IPS DF 6.9 (cell line): Measurements from ENCODE around the gene CEACAM16.
"Not testable (repeated sequence)": the region's sequence is repeated elsewhere in the genome, so short reads cannot be mapped to it uniquely, and the experiment has no call there.

ENCODE experiments used
- DNase-seq: peaks from one replicate; pipeline ENCODE4 v3.0.0-alpha.2; 2013; ENCODE audit warnings: low read depth, low spot score
- H3K27ac ChIP-seq: one replicate; pipeline ENCODE4 v1.5.1; 2013; ENCODE audit warnings: low read length, control low read depth
- H3K27me3 ChIP-seq: 2 replicates; pipeline ENCODE4 v1.6.1; 2013; ENCODE audit warnings: mild to moderate bottlenecking, low read length; ENCODE audit not compliant: control insufficient read depth, insufficient read depth
- H3K36me3 ChIP-seq: 2 replicates; pipeline ENCODE4 v1.6.1; 2013; ENCODE audit warnings: low read length; ENCODE audit not compliant: control insufficient read depth, insufficient read depth
- H3K4me1 ChIP-seq: 2 replicates; pipeline ENCODE4 v1.6.1; 2013; ENCODE audit warnings: low read length; ENCODE audit not compliant: control insufficient read depth, insufficient read depth
- H3K4me3 ChIP-seq: 2 replicates; pipeline ENCODE4 v1.5.1; 2013; ENCODE audit warnings: mild to moderate bottlenecking, low read length
- H3K9me3 ChIP-seq: 2 replicates; pipeline ENCODE4 v1.6.1; 2013; ENCODE audit warnings: low read length, inconsistent platforms; ENCODE audit not compliant: control insufficient read depth, insufficient read depth
- WGBS: extraction: QIAGEN DNeasy Blood & Tissue Kit; methylation state at CpG from one replicate; pipeline ENCODE4 v1.1.7; 2013; ENCODE audit warnings: mixed read lengths, missing lambda C conversion rate; ENCODE audit not compliant: insufficient read length, insufficient coverage; 5-methylcytosine and 5-hydroxymethylcytosine counted together

The CEACAM16 gene

DNA sequence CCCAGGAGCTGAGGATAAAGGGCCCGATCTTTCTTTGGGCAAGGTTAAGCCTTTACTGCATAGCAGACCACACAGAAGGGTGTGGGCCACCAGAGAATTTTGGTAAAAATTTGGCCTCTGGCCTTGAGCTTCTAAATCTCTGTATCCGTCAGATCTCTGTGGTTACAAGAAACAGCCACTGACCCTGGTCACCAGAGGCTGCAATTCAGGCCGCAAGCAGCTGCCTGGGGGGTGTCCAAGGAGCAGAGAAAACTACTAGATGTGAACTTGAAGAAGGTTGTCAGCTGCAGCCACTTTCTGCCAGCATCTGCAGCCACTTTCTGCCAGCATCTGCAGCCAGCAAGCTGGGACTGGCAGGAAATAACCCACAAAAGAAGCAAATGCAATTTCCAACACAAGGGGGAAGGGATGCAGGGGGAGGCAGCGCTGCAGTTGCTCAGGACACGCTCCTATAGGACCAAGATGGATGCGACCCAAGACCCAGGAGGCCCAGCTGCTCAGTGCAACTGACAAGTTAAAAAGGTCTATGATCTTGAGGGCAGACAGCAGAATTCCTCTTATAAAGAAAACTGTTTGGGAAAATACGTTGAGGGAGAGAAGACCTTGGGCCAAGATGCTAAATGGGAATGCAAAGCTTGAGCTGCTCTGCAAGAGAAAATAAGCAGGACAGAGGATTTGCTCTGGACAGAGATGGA, 36.1 kb upstream of the CEACAM16 start:
- Histone ChIP-seq H3K4me3 (no peak overlapping the region), H3K4me1 (no peaks in the 10 kb centered on the region), H3K9me3 (no peaks in the 10 kb centered on the region), H3K27me3 (no peaks in the 10 kb centered on the region), H3K36me3 (peaks cover 6% of the 10 kb centered on the region; the same call in 1 of the 2 replicates), H3K27ac (no peak overlapping the region)
- no CpG with 5 or more reads among the region's 7 CpGs for WGBS
- DNase-seq: no peak

DNA sequence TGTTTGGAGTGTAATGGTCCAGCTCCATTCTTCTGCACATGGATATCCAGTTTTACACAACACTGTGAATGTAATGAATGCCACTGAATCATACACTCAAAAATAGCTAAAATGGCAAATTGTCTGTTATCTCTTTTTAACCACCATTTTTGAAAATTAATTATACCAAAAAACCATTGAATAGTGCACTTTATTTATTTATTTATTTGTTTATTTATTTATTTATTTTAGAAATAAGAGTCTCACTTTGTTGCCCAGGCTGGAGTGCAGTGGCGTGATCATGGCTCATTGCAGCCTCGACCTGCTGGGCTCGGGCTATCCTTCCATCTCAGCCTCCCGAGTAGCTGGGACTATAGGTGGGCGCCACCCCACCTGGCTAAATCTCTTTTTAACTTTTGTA, 35.0 kb upstream of the CEACAM16 start:
- DNase-seq: no peak
- Histone ChIP-seq H3K9me3 (no peaks in the 10 kb centered on the region), H3K36me3 (peaks cover 5% of the 10 kb centered on the region; the same call in 1 of the 2 replicates), H3K4me1 (no peaks in the 10 kb centered on the region), H3K27ac (no peak overlapping the region), H3K27me3 (no peaks in the 10 kb centered on the region), H3K4me3 (no peak overlapping the region)
- no CpG with 5 or more reads among the region's 5 CpGs for WGBS

DNA sequence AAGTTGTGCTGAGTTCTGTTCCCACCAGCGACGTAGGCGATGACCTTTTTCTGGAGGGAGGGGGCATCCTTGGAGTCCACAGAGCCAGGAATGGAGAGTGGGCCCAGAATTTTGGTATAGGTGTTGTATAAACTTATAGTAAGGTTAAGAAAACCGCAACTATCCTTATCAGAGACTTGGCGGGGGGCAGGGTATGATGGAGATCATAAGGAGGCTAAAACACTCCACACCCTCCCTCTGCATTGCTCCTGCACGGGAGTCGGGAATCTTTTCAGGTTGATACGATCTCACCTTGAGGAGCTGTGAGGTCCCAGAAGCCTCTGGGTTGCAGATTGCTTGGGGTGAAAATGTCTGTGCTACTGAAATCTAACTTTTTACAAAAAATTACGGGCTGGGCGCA, 34.0 kb upstream of the CEACAM16 start:
- Histone ChIP-seq H3K4me3 (no peak overlapping the region), H3K27me3 (no peaks in the 10 kb centered on the region), H3K36me3 (peaks cover 5% of the 10 kb centered on the region; the same call in 1 of the 2 replicates), H3K27ac (no peak overlapping the region), H3K4me1 (no peaks in the 10 kb centered on the region), H3K9me3 (no peaks in the 10 kb centered on the region)
- no peak for DNase-seq
- no CpG with 5 or more reads among the region's 10 CpGs for WGBS

DNA sequence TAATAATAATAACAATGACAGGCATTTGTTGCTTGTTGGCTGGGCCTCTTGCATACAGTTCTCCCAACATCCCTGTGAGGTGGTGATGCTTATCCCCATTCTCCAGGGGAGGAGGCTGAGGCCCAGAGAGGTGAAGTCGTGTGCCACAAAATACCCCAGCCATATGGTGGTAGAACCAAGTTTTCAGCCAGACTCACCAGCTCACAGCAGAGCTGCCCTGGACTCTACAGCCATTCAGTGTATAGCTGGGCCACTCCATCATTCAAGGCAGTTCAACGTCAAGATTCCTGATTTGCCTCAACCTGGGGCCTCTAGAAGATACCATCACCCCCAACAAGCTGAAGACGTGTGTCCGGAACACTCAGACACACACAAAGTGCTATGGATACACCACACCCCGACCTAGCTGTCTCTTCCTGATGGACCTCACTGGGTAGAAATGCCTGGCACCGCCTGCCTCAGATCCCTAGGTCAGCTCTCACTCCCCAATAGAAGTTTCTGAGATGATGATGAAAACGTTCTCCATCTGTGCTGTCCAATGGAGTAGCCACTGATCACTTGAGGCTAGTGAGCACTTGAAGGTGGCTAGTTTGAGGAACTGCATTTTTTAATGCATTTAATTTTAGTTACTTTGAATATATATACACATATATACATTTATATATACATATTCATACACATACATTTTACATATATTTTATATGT, 31.9 kb upstream of the CEACAM16 start:
- no peaks in the 10 kb centered on the region for H3K4me1 ChIP-seq
- WGBS: no CpG with 5 or more reads among the region's 7 CpGs
- H3K27ac ChIP-seq: no peak overlapping the region
- H3K27me3 ChIP-seq: no peaks in the 10 kb centered on the region
- H3K9me3 ChIP-seq: no peaks in the 10 kb centered on the region
- H3K36me3 ChIP-seq: peaks cover 5% of the 10 kb centered on the region; the same call in 1 of the 2 replicates
- no peak for DNase-seq
- H3K4me3 ChIP-seq: no peak overlapping the region

DNA sequence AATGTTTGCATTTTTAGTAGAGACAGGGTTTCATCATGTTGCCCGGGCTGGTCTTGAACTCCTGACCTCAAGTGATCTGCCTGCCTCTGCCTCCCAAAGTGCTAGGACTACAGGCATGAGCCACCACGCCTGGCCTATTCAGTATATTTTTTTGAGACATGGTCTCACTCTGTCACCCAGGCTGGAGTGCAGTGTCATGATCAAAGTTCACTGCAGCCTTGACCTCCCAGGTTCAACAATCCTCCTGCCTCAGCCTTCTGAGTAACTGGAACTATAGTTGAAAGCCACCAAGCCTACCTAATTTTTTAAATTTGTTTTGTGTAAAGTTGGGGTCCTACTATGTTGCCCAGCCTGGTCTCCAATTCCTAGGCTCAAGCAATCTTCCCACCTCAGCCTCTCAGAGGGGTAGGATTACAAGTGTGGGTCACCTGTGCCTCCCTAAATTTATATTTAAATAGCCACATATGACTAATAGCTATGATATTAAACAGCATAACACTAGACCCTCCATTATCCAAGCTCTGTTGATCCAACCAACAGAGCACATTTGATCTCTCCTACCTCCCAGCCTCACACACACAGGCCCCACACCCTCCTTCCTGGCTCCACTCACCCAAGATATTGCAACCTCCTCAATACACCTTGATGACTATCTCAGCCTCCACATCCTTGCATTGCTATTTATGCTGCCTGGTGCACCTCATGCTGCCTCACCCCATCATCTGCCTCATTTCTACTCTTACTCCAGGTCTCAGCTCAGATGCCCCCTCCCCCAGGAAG, 29.8 kb upstream of the CEACAM16 start:
- Histone ChIP-seq H3K4me3 (no peak overlapping the region), H3K9me3 (no peaks in the 10 kb centered on the region), H3K27me3 (no peaks in the 10 kb centered on the region), H3K27ac (no peak overlapping the region), H3K4me1 (no peaks in the 10 kb centered on the region), H3K36me3 (no peaks in the 10 kb centered on the region)
- DNase-seq: no peak
- no CpG with 5 or more reads among the region's 2 CpGs for WGBS

DNA sequence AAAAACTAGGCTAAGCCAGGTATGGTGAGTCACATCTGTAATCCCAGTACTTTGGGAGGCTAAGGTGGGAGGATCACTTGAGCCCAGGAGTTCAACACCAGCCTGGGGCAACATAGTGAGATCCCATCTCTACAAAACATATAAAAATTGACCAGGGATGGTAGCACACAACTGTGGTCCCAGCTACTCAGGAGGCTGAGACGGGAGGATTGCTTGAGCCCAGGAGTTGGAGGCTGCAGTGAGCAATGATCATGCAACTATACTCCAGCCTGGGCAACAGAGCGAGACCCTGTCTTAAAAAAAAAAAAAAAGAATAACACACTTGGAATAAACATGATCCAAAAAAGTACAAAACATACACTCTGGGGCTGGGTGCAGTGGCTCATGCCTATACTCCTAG, 28.9 kb upstream of the CEACAM16 start:
- H3K27me3 ChIP-seq, H3K36me3 ChIP-seq, H3K9me3 ChIP-seq, H3K4me1 ChIP-seq, H3K27ac ChIP-seq, H3K4me3 ChIP-seq, DNase-seq: not testable (repeated sequence)
- no CpG with 5 or more reads among the region's 2 CpGs for WGBS

DNA sequence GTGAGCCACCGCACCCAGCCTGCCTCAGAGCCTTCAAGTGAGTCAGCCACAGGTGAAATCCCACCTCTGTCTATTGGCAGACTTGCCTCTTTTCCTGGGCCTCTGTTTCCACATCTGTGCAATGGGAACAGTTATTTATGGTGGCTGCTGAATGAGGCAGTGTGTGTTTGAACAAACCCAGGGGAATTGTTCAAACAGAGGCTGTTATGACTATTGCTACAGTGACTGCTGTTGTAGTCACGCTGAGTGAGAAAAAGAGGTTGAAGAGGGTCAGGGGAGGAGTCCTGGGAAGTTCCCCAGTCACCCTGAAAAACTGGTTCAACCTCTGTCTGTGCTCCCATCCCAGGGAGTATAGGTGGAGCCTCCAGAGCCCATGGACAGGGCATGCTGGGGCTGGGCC, 27.6 kb upstream of the CEACAM16 start, which contains the start of gene CEACAM19:
Gene CEACAM19 (plus strand): TSS at position 83 of the 400 bp plus-strand sequence. CDS start 450 bp downstream, outside the sequence.
- no peak for DNase-seq
- H3K4me1 ChIP-seq: no peaks in the 10 kb centered on the region
- H3K27me3 ChIP-seq: no peaks in the 10 kb centered on the region
- H3K36me3 ChIP-seq: no peaks in the 10 kb centered on the region
- H3K9me3 ChIP-seq: no peaks in the 10 kb centered on the region
- no CpG with 5 or more reads among the region's 2 CpGs for WGBS
- H3K27ac ChIP-seq: no peak within 1 kb of the TSS
- no peak within 1 kb of the TSS for H3K4me3 ChIP-seq

DNA sequence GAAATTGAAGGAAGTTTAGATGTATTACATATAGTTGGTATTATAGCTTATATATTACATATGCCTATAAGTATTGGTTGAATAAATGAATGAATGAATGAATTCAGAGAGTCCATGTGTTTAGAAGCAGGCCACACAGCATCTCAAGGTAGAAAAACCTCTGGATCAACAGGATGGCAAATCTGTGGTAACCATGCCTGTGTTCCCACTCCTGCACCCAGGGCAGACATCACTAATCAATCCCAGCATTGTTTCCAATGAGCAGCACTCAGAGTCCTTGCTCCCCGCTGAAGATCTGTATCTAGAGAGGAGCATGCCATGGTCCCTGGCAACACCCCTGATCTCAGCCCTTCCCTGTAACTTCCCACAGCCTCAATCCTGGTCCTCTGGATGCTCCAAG, 26.7 kb upstream of the CEACAM16 start:
- no peak for DNase-seq
- no peaks in the 10 kb centered on the region for H3K36me3 ChIP-seq
- no peaks in the 10 kb centered on the region for H3K27me3 ChIP-seq
- no peak overlapping the region for H3K4me3 ChIP-seq
- no CpG with 5 or more reads among the region's 1 CpG for WGBS
- no peak overlapping the region for H3K27ac ChIP-seq
- H3K4me1 ChIP-seq: no peaks in the 10 kb centered on the region
- no peaks in the 10 kb centered on the region for H3K9me3 ChIP-seq

DNA sequence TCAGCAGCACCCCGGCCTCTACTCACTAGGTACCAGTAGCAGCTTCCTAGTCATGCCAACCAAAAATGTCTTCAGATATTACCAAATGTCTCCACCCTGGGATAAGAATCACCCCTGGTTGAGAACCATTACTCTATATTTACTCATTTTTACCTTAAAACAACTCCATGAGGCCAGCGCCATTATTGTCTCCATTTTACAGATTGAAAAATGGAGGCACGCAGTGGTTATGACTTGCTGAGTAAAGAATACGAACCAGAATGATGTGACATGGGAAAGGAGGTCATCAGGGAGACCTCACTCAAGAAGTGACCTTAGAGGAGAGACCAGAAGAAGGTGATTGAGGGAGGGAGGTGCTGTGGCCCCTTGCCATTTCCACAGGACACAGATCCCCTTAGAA, 25.4 kb upstream of the CEACAM16 start:
- no peak for DNase-seq
- Histone ChIP-seq H3K27ac (no peak overlapping the region), H3K4me1 (no peaks in the 10 kb centered on the region), H3K36me3 (no peaks in the 10 kb centered on the region), H3K27me3 (no peaks in the 10 kb centered on the region), H3K9me3 (no peaks in the 10 kb centered on the region), H3K4me3 (no peak overlapping the region)
- no CpG with 5 or more reads among the region's 4 CpGs for WGBS

GRCh38 chr19:44675521-44675920, 23.4 kb upstream of the CEACAM16 start:
- no peak overlapping the region for H3K27ac ChIP-seq
- DNase-seq: no peak
- H3K9me3 ChIP-seq: no peaks in the 10 kb centered on the region
- no peaks in the 10 kb centered on the region for H3K4me1 ChIP-seq
- no peaks in the 10 kb centered on the region; the same call in 1 of the 2 replicates for H3K27me3 ChIP-seq
- no peaks in the 10 kb centered on the region for H3K36me3 ChIP-seq
- H3K4me3 ChIP-seq: no peak overlapping the region
- WGBS: no CpG with 5 or more reads among the region's 6 CpGs
